GM19324 (cell line): ENCODE data around the gene TRAPPC10.

Experiments used
- ATAC-seq: cut with Tn5 transposase; IDR thresholded peaks from one replicate; pipeline ENCODE4 v1.9.1; 2021; ENCODE audit warnings: mild to moderate bottlenecking, moderate library complexity; ENCODE audit not compliant: unreplicated experiment, low FRiP score

Gene TRAPPC10

GRCh38 chr21:43981151-43981870, 30.8 kb upstream of the TRAPPC10 start:
- ATAC-seq, result no peak

GRCh38 chr21:43981871-43982210, 30.3 kb upstream of the TRAPPC10 start:
- ATAC-seq, result no peak

GRCh38 chr21:43982489-43983078, 29.5 kb upstream of the TRAPPC10 start:
- no peak for ATAC-seq

- ATAC-seq, result no peak
Observed at GRCh38 chr21:43983390-43983789, 28.7 kb upstream of the TRAPPC10 start.

- no peak for ATAC-seq
Observed at GRCh38 chr21:43983860-43984420, 28.2 kb upstream of the TRAPPC10 start.

GRCh38 chr21:43984905-43985689, 27.0 kb upstream of the TRAPPC10 start:
- ATAC-seq, result no peak

- ATAC-seq, result no peak
Observed at GRCh38 chr21:43985690-43986251, 26.3 kb upstream of the TRAPPC10 start.

GRCh38 chr21:43986544-43987451, 25.3 kb upstream of the TRAPPC10 start:
- no peak for ATAC-seq

GRCh38 chr21:43987509-43987908, 24.6 kb upstream of the TRAPPC10 start:
- no peak for ATAC-seq

GRCh38 chr21:43988016-43988415, 24.1 kb upstream of the TRAPPC10 start:
- ATAC-seq, result no peak

- no peak for ATAC-seq
Observed at GRCh38 chr21:43988506-43989230, 23.4 kb upstream of the TRAPPC10 start.

- ATAC-seq, result no peak
Observed at GRCh38 chr21:43989401-43989800, 22.7 kb upstream of the TRAPPC10 start.

- no peak for ATAC-seq
Observed at GRCh38 chr21:43991447-43991991, 20.6 kb upstream of the TRAPPC10 start.

GRCh38 chr21:43992121-43992520, 20.0 kb upstream of the TRAPPC10 start:
- ATAC-seq, result no peak

GRCh38 chr21:43993420-43993934, 18.6 kb upstream of the TRAPPC10 start:
- no peak for ATAC-seq

- ATAC-seq, result no peak
Observed at GRCh38 chr21:43994085-43994484, 18.0 kb upstream of the TRAPPC10 start.

GRCh38 chr21:43994646-43995045, 17.5 kb upstream of the TRAPPC10 start:
- no peak for ATAC-seq

GRCh38 chr21:43995521-43996105, 16.5 kb upstream of the TRAPPC10 start:
- no peak for ATAC-seq
